ENCODE measurements around the gene MRPS7. TPM values are rescaled to one million over a fixed set of nuclear protein-coding genes. Genes with fewer than 3 reads are reported as not detected.

The MRPS7 gene
- total RNA-seq, 1 experiment from 2014 or later: 113 TPM

Other genes starting within 250 kb of the MRPS7 start
- gene MRPL58, start 249.2 kb upstream of the MRPS7 start, total RNA-seq (2014; rRNA removed; shearing (Covaris generic)): 154 and 186 TPM in 2 replicates
- gene ATP5PD, start 214.9 kb upstream of the MRPS7 start, total RNA-seq (2014; rRNA removed; shearing (Covaris generic)): 601 and 1,079 TPM in 2 replicates
- 24.4 and 28.6 TPM in 2 replicates for gene KCTD2, start 214.7 kb upstream of the MRPS7 start, total RNA-seq (2014; rRNA removed; shearing (Covaris generic))
- 0.50 and 0.71 TPM in 2 replicates for gene SLC16A5, start 173.9 kb upstream of the MRPS7 start, total RNA-seq (2014; rRNA removed; shearing (Covaris generic))
- gene ARMC7, start 151.9 kb upstream of the MRPS7 start, total RNA-seq (2014; rRNA removed; shearing (Covaris generic)): 5.3 and 6.6 TPM in 2 replicates
- 130 and 136 TPM in 2 replicates for gene NT5C, start 130.1 kb upstream of the MRPS7 start, total RNA-seq (2014; rRNA removed; shearing (Covaris generic))
- gene JPT1, start 107.4 kb upstream of the MRPS7 start, total RNA-seq (2014; rRNA removed; shearing (Covaris generic)): 340 and 870 TPM in 2 replicates
- 177 and 212 TPM in 2 replicates for gene SUMO2, start 78.9 kb upstream of the MRPS7 start, total RNA-seq (2014; rRNA removed; shearing (Covaris generic))
- 75.1 and 110 TPM in 2 replicates for gene NUP85, start 56.2 kb upstream of the MRPS7 start, total RNA-seq (2014; rRNA removed; shearing (Covaris generic))
- gene GGA3, start 273 bp upstream of the MRPS7 start, total RNA-seq (2014; rRNA removed; shearing (Covaris generic)): 13.1 and 13.8 TPM in 2 replicates
- 8.5 and 10.7 TPM in 2 replicates for gene MIF4GD, start 9.4 kb downstream of the MRPS7 start, total RNA-seq (2014; rRNA removed; shearing (Covaris generic))
- gene SLC25A19, start 27.6 kb downstream of the MRPS7 start, total RNA-seq (2014; rRNA removed; shearing (Covaris generic)): 8.5 and 21.7 TPM in 2 replicates
- gene GRB2, start 143.8 kb downstream of the MRPS7 start, total RNA-seq (2014; rRNA removed; shearing (Covaris generic)): 200 and 449 TPM in 2 replicates
- gene TMEM94, start 194.8 kb downstream of the MRPS7 start, total RNA-seq (2014; rRNA removed; shearing (Covaris generic)): 62.9 and 109 TPM in 2 replicates

Data from SJSA1 (cell line).